ENCODE measurements around the gene PTCHD1.

DNA sequence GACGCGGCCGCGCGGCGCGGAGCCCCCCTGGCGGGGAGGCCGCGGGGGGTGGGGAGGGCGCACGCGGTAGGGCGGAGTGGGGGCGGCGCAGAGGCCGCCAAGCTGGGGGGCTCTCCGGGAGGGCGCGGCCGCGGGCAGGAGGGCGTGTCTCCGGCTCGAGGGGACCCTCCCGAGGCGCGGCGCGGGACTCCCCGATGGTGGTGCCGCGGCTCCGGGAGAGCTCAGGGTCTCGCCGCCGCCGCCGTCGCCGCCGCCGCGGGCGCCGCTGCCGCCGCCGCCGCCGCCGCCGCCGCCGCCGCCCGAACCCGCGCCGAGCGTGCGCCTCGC, 165 bp upstream of the PTCHD1 start:
- TF ChIP-seq POLR2A (IDR thresholded peaks at IDR 0.05), result no peak
- TF ChIP-seq, protein P1, sequence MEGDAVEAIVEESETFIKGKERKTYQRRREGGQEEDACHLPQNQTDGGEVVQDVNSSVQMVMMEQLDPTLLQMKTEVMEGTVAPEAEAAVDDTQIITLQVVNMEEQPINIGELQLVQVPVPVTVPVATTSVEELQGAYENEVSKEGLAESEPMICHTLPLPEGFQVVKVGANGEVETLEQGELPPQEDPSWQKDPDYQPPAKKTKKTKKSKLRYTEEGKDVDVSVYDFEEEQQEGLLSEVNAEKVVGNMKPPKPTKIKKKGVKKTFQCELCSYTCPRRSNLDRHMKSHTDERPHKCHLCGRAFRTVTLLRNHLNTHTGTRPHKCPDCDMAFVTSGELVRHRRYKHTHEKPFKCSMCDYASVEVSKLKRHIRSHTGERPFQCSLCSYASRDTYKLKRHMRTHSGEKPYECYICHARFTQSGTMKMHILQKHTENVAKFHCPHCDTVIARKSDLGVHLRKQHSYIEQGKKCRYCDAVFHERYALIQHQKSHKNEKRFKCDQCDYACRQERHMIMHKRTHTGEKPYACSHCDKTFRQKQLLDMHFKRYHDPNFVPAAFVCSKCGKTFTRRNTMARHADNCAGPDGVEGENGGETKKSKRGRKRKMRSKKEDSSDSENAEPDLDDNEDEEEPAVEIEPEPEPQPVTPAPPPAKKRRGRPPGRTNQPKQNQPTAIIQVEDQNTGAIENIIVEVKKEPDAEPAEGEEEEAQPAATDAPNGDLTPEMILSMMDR (IDR thresholded peaks at IDR 0.05), result no peak
